Aorta (tissue), 5 donors: ENCODE measurements around the gene NADK2. TPM values are rescaled to one million over a fixed set of nuclear protein-coding genes. Genes with fewer than 3 reads are reported as not detected.

ENCODE experiments used
- ATAC-seq: fragments of 200-7000 bp; cut with Tn5 transposase; one replicate; pipeline ENCODE4 v1.9.1; 2022; ENCODE audit warnings: moderate library complexity; ENCODE audit not compliant: low FRiP score
- DNase-seq, 2 donors: peaks; one replicate each; pipeline ENCODE4 v3.0.0-alpha.2; 2020
- H3K27ac ChIP-seq, 2 donors: one replicate each; pipeline ENCODE4 v1.5.1; 2013; ENCODE audit warnings: low read length in 2 of 2, mild to moderate bottlenecking in 2 of 2, moderate library complexity in 2 of 2, control low read depth in 1 of 2, inconsistent platforms in 1 of 2, low read depth in 1 of 2
- H3K27me3 ChIP-seq, 2 donors: one replicate each; pipeline ENCODE4 v1.6.1; 2013; ENCODE audit warnings: control low read depth in 1 of 2, low read length in 1 of 2, mild to moderate bottlenecking in 1 of 2, moderate library complexity in 1 of 2; ENCODE audit not compliant: insufficient read depth in 2 of 2, control insufficient read depth in 1 of 2
- H3K36me3 ChIP-seq, 2 donors: one replicate each; pipeline ENCODE4 v1.6.1; 2013; ENCODE audit warnings: control low read depth in 1 of 2, low read length in 1 of 2, mild to moderate bottlenecking in 1 of 2; ENCODE audit not compliant: insufficient read depth in 2 of 2, control insufficient read depth in 1 of 2
- H3K4me1 ChIP-seq, 2 donors: one replicate each; pipeline ENCODE4 v1.6.1; 2013; ENCODE audit warnings: low read length in 2 of 2, control low read depth in 1 of 2, mild to moderate bottlenecking in 1 of 2, moderate library complexity in 1 of 2; ENCODE audit not compliant: insufficient read depth in 2 of 2, control insufficient read depth in 1 of 2
- H3K4me3 ChIP-seq, 2 donors: one replicate each; pipeline ENCODE4 v1.5.1; 2013; ENCODE audit warnings: low read length in 2 of 2, control low read depth in 1 of 2, mild to moderate bottlenecking in 1 of 2
- H3K9me3 ChIP-seq: one replicate; pipeline ENCODE4 v1.6.1; 2013; ENCODE audit warnings: mild to moderate bottlenecking, low read length; ENCODE audit not compliant: control insufficient read depth
- WGBS, 2 donors: extraction: QIAGEN DNeasy Blood & Tissue Kit; methylation state at CpG; one replicate each; pipeline ENCODE4 v1.1.7; 2013; 5-methylcytosine and 5-hydroxymethylcytosine counted together
- intact Hi-C, 2 donors: fragments of 100-400 bp; cut with DNase I; formaldehyde crosslinking; loops; one replicate each; pipeline versions ENCODE4 v1.14.2 to v1.15.0; 2022
- polyA plus RNA-seq, 2 donors: library from polyadenylated mRNA; stranded (reverse); fragments of 200-250 nt; gene quantifications; one replicate each; pipeline ENCODE4 v1.2.3, GENCODE V29; 2013
- total RNA-seq, 2 donors: library from RNA; stranded (reverse); fragmentation: NEBNext Ultra II Directional; extraction: Animal tissue kit (Norgen Biotek cat#: 25700); gene quantifications; one replicate each; pipeline ENCODE4 v1.2.1, GENCODE V29; 2021
- donor health status: healthy with polysubstance abuse.
- donor health status: Bipolar disorder and iron deficiency.
- donor health status: DM: no; HTN: no; CAD: no.
- donor health status: DM: no; HTN: no; CAD: no.
- donor health status: DM: yes; HTN: yes; CAD: no.

NADK2 gene
- total and polyA plus RNA-seq, 4 donors: 17.4 to 32.0 (median 25.0) TPM

DNA sequence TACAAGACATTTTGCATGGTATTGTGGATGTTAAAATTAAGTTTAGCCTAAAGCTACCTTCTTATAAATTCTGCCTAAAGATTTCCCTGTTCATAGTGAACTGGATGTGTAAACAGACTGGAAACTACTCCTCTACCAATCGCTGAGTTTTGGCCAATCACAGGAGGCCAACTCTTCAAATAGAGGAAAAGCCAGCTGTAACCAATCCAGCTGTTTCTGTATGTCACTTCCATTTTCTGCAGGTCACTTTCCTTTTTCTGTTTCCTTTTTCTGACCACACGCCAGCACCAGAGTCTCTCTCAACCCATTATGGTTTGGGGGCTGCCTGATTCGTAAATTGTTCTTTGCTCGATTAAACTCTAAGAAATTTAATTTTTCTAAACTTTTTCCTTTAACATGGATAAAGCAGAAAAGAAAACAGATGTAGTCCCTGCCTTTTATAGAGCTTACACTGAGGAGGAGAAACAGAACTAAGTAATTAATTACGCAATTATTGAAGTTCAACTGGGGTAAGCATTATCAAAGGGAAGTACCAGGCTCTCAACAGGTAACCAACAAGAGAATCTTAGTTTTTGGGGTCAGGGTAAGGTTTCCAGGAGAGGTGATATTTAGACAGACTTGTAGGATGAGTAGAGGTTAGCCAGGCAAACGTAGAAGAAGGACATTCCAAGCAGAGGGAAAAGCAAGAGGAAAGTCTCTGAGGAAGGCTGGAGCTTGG is 32.2 kb upstream of the NADK2 start:
- no peak overlapping the region for H3K4me3 ChIP-seq
- no peaks in the 10 kb centered on the region for H3K36me3 ChIP-seq
- no peak overlapping the region for H3K27ac ChIP-seq
- no peak for DNase-seq
- intact Hi-C loops: loop anchor here in 1 of 2 donors (10.0 kb wide), 1 partner anchor 121 kb away; no protein-coding TSS in a partner anchor
- H3K4me1 ChIP-seq: peaks cover 4 to 9% of the 10 kb centered on the region in 2 donors
- no peaks in the 10 kb centered on the region for H3K9me3 ChIP-seq
- no peak for ATAC-seq
- no peaks in the 10 kb centered on the region for H3K27me3 ChIP-seq
- 67 to 73% methylated on average over 6 of the region's 6 CpGs for WGBS, 2 donors

- peaks cover 4 to 9% of the 10 kb centered on the region in 2 donors for H3K4me1 ChIP-seq
- no peak for DNase-seq
- intact Hi-C loops: loop anchor here in 1 of 2 donors (10.0 kb wide), 1 partner anchor 123 kb away; no protein-coding TSS in a partner anchor
- no peaks in the 10 kb centered on the region for H3K9me3 ChIP-seq
- H3K36me3 ChIP-seq: no peaks in the 10 kb centered on the region
- H3K27ac ChIP-seq: no peak overlapping the region
- H3K27me3 ChIP-seq: no peaks in the 10 kb centered on the region
- WGBS, 2 donors: 84 to 90% methylated on average over 2 of the region's 2 CpGs
- no peak overlapping the region for H3K4me3 ChIP-seq
- no peak for ATAC-seq
These were observed 30.5 kb upstream of the NADK2 start for GRCh38 chr5:36272136-36272690.

DNA sequence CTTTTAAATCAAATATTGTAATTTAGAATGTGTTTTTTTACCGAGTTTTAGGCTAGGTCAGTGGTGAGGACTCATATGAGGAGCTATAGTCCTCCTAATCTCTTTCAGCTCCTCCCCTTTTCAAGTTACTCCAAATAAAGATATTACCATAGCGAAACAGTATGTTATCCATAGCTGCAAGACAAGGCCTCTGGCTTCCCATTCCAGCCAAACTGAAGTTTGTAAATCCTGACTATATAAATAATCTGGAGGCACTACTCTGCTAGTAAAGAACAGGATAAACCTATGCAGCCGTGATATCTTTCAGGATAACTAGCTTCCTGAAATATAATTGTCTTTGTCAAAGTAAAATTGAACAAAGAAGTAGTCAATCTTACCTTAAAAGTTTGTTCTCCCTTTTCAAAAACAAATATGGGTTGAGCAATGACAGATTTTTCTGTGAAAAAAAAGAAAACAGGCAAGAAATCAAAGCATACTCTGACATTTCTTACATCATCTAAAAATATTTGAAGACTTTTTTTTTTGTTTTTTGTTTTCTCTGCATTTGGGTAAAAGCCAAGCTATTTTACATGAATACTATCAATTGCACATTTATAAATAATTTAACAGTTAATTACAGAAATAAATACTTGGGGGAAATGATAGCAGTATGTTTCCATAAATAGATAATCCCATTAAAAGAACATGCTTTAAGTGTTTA is 29.3 kb upstream of the NADK2 start:
- ATAC-seq: no peak
- H3K36me3 ChIP-seq: no peaks in the 10 kb centered on the region
- H3K27me3 ChIP-seq: no peaks in the 10 kb centered on the region
- 86 to 88% methylated on average over 3 of the region's 3 CpGs for WGBS, 2 donors
- H3K4me1 ChIP-seq: peaks cover 4 to 6% of the 10 kb centered on the region in 2 donors
- intact Hi-C loops: loop anchor here in 1 of 2 donors (10.0 kb wide), 1 partner anchor 124 kb away; no protein-coding TSS in a partner anchor
- DNase-seq: no peak
- H3K27ac ChIP-seq: no peak overlapping the region
- no peaks in the 10 kb centered on the region for H3K9me3 ChIP-seq
- H3K4me3 ChIP-seq: no peak overlapping the region

GRCh38 chr5:36270175-36270574 is 28.4 kb upstream of the NADK2 start:
- Histone ChIP-seq H3K27me3 (no peaks in the 10 kb centered on the region), H3K36me3 (no peaks in the 10 kb centered on the region), H3K4me3 (no peak overlapping the region), H3K9me3 (no peaks in the 10 kb centered on the region), H3K27ac (no peak overlapping the region), H3K4me1 (peaks cover 4 to 6% of the 10 kb centered on the region in 2 donors)
- DNase-seq (no peak), ATAC-seq (no peak)
- 92% methylated on average over 3 of the region's 3 CpGs for WGBS, 2 donors
- intact Hi-C loops: loop anchor here in 1 of 2 donors (10.0 kb wide), 1 partner anchor 125 kb away; no protein-coding TSS in a partner anchor

- H3K27me3 ChIP-seq: no peaks in the 10 kb centered on the region
- no peak overlapping the region for H3K4me3 ChIP-seq
- H3K36me3 ChIP-seq: no peaks in the 10 kb centered on the region
- H3K27ac ChIP-seq: no peak overlapping the region
- intact Hi-C loops: loop anchor here (5.0 to 10.0 kb wide), 3 partner anchors 33 to 235 kb away; partner anchors contain the start of gene RANBP3L (in 1 of the 2)
- DNase-seq (no peak), ATAC-seq (no peak)
- peaks cover 4 to 6% of the 10 kb centered on the region in 2 donors for H3K4me1 ChIP-seq
- no peaks in the 10 kb centered on the region for H3K9me3 ChIP-seq
These were observed 27.8 kb upstream of the NADK2 start for GRCh38 chr5:36269478-36269877.

GRCh38 chr5:36267905-36268304 is 26.2 kb upstream of the NADK2 start:
- intact Hi-C loops: loop anchor here (5.0 to 10.0 kb wide), 3 partner anchors 34 to 237 kb away; partner anchors contain the start of gene RANBP3L (in 1 of the 2)
- ATAC-seq: no peak
- 95% methylated on average over 3 of the region's 3 CpGs for WGBS, 2 donors

DNA sequence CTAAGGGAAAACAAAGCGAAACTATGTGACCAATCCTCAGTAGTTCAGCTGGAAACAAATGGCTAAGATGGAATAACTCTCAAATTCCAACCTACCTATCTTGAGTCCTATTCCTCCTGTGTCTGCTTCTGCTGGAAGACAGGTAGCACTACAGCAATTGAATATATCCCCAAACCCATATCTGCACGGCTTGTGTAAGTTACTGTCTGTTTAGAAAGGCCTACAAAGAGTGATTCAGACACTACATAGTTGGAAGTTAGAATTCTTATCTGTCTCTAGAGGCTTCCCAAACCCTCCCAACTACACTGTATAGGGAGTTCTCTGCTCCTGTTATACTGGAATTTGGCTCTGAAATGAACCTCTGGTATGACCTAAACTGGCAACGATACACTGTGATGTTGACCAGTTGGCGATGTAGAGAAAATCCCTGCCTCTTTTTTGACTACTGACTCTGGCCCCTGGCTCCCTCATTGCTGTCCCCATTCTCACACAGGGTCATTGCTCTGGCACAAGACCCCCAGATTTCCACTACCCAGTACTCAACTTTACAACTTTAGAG is 22.6 kb upstream of the NADK2 start:
- no peaks in the 10 kb centered on the region for H3K4me1 ChIP-seq
- DNase-seq: no peak
- no peaks in the 10 kb centered on the region for H3K36me3 ChIP-seq
- no peak for ATAC-seq
- H3K4me3 ChIP-seq: no peak overlapping the region
- no peaks in the 10 kb centered on the region for H3K9me3 ChIP-seq
- H3K27me3 ChIP-seq: no peaks in the 10 kb centered on the region
- 83 to 89% methylated on average over 4 of the region's 4 CpGs for WGBS, 2 donors
- no peak overlapping the region for H3K27ac ChIP-seq
- intact Hi-C loops: loop anchor here in 1 of 2 donors (10.0 kb wide), 2 partner anchors 141 to 241 kb away; no protein-coding TSS in a partner anchor

More at GRCh38 chr5:36267905-36268304, 26.2 kb upstream of the NADK2 start:
- H3K4me3 ChIP-seq: no peak overlapping the region
- no peaks in the 10 kb centered on the region for H3K9me3 ChIP-seq
- no peak overlapping the region for H3K27ac ChIP-seq
- H3K27me3 ChIP-seq: no peaks in the 10 kb centered on the region
- H3K36me3 ChIP-seq: no peaks in the 10 kb centered on the region
- H3K4me1 ChIP-seq: peaks cover 0 to 2% of the 10 kb centered on the region in 2 donors
- no peak for DNase-seq

- DNase-seq (no peak), ATAC-seq (no peak)
- WGBS, 2 donors: 86% methylated on average over 6 of the region's 6 CpGs
- Histone ChIP-seq H3K4me1 (no peaks in the 10 kb centered on the region), H3K27ac (no peak overlapping the region), H3K9me3 (no peaks in the 10 kb centered on the region), H3K4me3 (no peak overlapping the region), H3K36me3 (peaks cover 2 to 3% of the 10 kb centered on the region in 2 donors), H3K27me3 (no peaks in the 10 kb centered on the region)
- intact Hi-C loops: loop anchor here in 1 of 2 donors (10.0 kb wide), 2 partner anchors 144 to 244 kb away; no protein-coding TSS in a partner anchor
These were observed 19.5 kb upstream of the NADK2 start for GRCh38 chr5:36261186-36261585.
